Body of pancreas (tissue), 4 donors: ENCODE measurements around the gene IGFALS. TPM values are rescaled to one million over a fixed set of nuclear protein-coding genes. Genes with fewer than 3 reads are reported as not detected.
A peak's percentile ranks its signal among the peaks of the same experiment; 100 is the strongest.

Experiments
- ATAC-seq: fragments of 150-250 bp; one replicate; pipeline ENCODE4 v1.9.1; 2016
- DNase-seq, 4 donors: peaks; one replicate each; pipeline ENCODE4 v3.0.0-alpha.2; 2019
- H3K27ac ChIP-seq, 4 donors: fragments of 200-600 bp; sonication (generic); 1 replicate in 3 of 4; 2 replicates in 1 of 4; pipeline versions ENCODE4 v1.5.1 to v1.6.1; 2016 to 2019; ENCODE audit warnings: mild to moderate bottlenecking in 1 of 4, mixed read lengths in 1 of 4, moderate library complexity in 1 of 4
- H3K27me3 ChIP-seq, 2 donors: fragments of 200-600 bp; sonication (generic); one replicate each; pipeline ENCODE4 v1.6.0; 2016; ENCODE audit warnings: mild to moderate bottlenecking in 1 of 2
- H3K36me3 ChIP-seq, 2 donors: fragments of 200-600 bp; sonication (generic); replicated peaks in 1 of 2; 2 replicates each; pipeline ENCODE4 v1.5.1; 2016; ENCODE audit warnings: low read depth in 2 of 2; ENCODE audit not compliant: insufficient read depth in 1 of 2
- H3K4me1 ChIP-seq: fragments of 200-600 bp; sonication (generic); one replicate; pipeline ENCODE4 v1.6.0; 2016
- H3K4me3 ChIP-seq, 2 donors: fragments of 200-600 bp; sonication (generic); 1 replicate in 1 of 2; 2 replicates in 1 of 2; pipeline ENCODE4 v1.5.1; 2016 to 2019
- H3K9me3 ChIP-seq, 3 donors: fragments of 200-600 bp; sonication (generic); 1 replicate in 2 of 3; 2 replicates in 1 of 3; pipeline ENCODE4 v1.5.1; 2016
- POLR2A ChIP-seq, 3 donors: fragments of 450-650 bp; IDR thresholded peaks; one replicate each; pipeline ENCODE4 v1.6.1; 2016; ENCODE audit warnings: antibody characterized with exemption in 3 of 3, mild to moderate bottlenecking in 2 of 3
- WGBS, 2 donors: methylation state at CpG; one replicate each; pipeline ENCODE4 v1.1.5; 2017; 5-methylcytosine and 5-hydroxymethylcytosine counted together
- intact Hi-C: fragments of 100-400 bp; cut with DNase I; formaldehyde crosslinking; loops from one replicate; pipeline ENCODE4 v1.15.1; 2023
- total RNA-seq, 2 donors: library from RNA; depleted of rRNA; stranded (reverse); fragments of >200 nt; gene quantifications; one replicate each; pipeline ENCODE4 v1.1.0, GENCODE V29; 2016
- TF ChIP-seq, protein P1 (sequence below), 7 experiments: fragments of 450-650 bp in 4 of 7; fragments of 200-600 bp in 3 of 7; sonication (generic) in 3 of 7; IDR thresholded peaks; one replicate each; pipeline ENCODE4 v1.5.1; 2016 to 2019; ENCODE audit warnings: antibody characterized with exemption in 7 of 7

IGFALS gene
- total RNA-seq, 2 donors from 2014 or later: 5.2 to 9.2 TPM

GRCh38 chr16:1743376-1744337 is 49.8 kb downstream of the IGFALS start:
- Histone ChIP-seq H3K4me1 (no peaks in the 10 kb centered on the region), H3K9me3 (no peaks in the 10 kb centered on the region), H3K36me3 (peaks cover 0 to 18% of the 10 kb centered on the region in 2 donors), H3K27ac (no peak overlapping the region), H3K4me3 (no peak overlapping the region), H3K27me3 (no peaks in the 10 kb centered on the region)
- 83 to 92% methylated on average over 1 to 32 of the region's 32 CpGs for WGBS, 2 donors
- DNase-seq (no peak), ATAC-seq (no peak)
- no peak for TF ChIP-seq POLR2A (IDR thresholded peaks at IDR 0.05)
- TF ChIP-seq, protein P1, sequence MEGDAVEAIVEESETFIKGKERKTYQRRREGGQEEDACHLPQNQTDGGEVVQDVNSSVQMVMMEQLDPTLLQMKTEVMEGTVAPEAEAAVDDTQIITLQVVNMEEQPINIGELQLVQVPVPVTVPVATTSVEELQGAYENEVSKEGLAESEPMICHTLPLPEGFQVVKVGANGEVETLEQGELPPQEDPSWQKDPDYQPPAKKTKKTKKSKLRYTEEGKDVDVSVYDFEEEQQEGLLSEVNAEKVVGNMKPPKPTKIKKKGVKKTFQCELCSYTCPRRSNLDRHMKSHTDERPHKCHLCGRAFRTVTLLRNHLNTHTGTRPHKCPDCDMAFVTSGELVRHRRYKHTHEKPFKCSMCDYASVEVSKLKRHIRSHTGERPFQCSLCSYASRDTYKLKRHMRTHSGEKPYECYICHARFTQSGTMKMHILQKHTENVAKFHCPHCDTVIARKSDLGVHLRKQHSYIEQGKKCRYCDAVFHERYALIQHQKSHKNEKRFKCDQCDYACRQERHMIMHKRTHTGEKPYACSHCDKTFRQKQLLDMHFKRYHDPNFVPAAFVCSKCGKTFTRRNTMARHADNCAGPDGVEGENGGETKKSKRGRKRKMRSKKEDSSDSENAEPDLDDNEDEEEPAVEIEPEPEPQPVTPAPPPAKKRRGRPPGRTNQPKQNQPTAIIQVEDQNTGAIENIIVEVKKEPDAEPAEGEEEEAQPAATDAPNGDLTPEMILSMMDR (IDR thresholded peaks at IDR 0.05): no peak
- intact Hi-C loops: no loop called here

GRCh38 chr16:1741553-1742165 is 51.8 kb downstream of the IGFALS start:
- no peaks in the 10 kb centered on the region for H3K4me1 ChIP-seq
- TF ChIP-seq POLR2A (IDR thresholded peaks at IDR 0.05): no peak
- TF ChIP-seq, protein P1 (IDR thresholded peaks at IDR 0.05): no peak
- H3K4me3 ChIP-seq: no peak overlapping the region
- no peak overlapping the region for H3K27ac ChIP-seq
- H3K27me3 ChIP-seq: no peaks in the 10 kb centered on the region
- ATAC-seq: peak; percentile 12
- intact Hi-C loops: no loop called here
- 93 to 98% methylated on average over 7 to 18 of the region's 19 CpGs for WGBS, 2 donors
- H3K9me3 ChIP-seq: no peaks in the 10 kb centered on the region
- no peak for DNase-seq
- H3K36me3 ChIP-seq: peaks cover 0 to 5% of the 10 kb centered on the region in 2 donors

DNA sequence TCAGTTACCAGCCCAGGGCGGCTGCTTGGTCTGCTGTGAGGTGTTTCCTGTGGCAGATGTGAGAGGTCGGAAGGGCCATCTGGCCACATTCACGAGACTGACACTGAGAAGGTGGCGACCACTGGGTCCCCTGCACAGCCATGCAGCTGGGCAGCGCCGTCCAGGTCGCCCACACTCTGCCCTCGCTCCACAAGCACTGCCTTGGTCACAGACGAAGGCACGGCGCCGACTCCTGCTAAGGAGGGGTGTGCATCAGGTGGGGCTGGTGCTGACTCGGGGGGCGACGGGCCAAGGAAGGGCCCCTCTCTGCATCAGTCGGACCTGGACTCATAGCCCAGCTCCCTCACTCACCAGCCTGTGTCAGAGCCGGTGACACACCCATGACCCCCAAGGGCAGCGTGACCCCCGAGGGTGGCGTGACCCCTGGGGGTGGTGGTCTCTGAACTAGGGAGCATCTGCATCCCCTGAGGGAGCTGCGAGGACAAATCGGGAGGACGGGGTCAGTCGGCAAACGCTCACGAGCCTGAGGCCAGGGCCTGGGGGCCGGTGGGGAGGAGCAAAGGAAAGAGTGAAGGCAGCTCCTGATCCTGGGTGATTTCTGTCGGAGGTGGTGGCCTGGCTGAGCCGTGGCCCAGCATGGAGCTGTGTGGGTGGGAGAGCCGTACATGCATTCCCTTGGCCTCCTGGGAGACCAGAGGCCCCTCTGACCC is 52.6 kb downstream of the IGFALS start:
- DNase-seq: no peak
- 94% methylated on average over 24 to 27 of the region's 30 CpGs for WGBS, 2 donors

More for the DNA sequence above, 52.6 kb downstream of the IGFALS start:
- no peaks in the 10 kb centered on the region for H3K4me1 ChIP-seq
- TF ChIP-seq, protein P1 (IDR thresholded peaks at IDR 0.05): no peak
- no peak for TF ChIP-seq POLR2A (IDR thresholded peaks at IDR 0.05)
- ATAC-seq: no peak
- no peak overlapping the region for H3K27ac ChIP-seq
- peaks cover 0 to 2% of the 10 kb centered on the region in 2 donors for H3K36me3 ChIP-seq
- H3K9me3 ChIP-seq: no peaks in the 10 kb centered on the region
- H3K27me3 ChIP-seq: no peaks in the 10 kb centered on the region
- intact Hi-C loops: no loop called here
- no peak overlapping the region for H3K4me3 ChIP-seq

Other genes starting within 250 kb of the IGFALS start
- 10 to 100 TPM; 16.9 to 35.6 TPM for gene IFT140, start 181.6 kb downstream of the IGFALS start, total RNA-seq
- 10 to 100 TPM in 1 of 2 donors, 1 to 10 TPM in 1; 8.6 to 17.8 TPM for gene CRAMP1, start 181.3 kb downstream of the IGFALS start, total RNA-seq
- 10 to 100 TPM; 15.5 to 24.4 TPM for gene JPT2, start 115.4 kb downstream of the IGFALS start, total RNA-seq
- gene MAPK8IP3, start 87.5 kb downstream of the IGFALS start, total RNA-seq: 100 to 1,000 TPM in 1 of 2 donors, 10 to 100 TPM in 1; 79.9 to 103 TPM
- 100 to 1,000 TPM in 1 of 2 donors, 10 to 100 TPM in 1; 62.8 to 113 TPM for gene NME3, start 22.2 kb downstream of the IGFALS start, total RNA-seq
- gene EME2, start 20.9 kb downstream of the IGFALS start, total RNA-seq: 10 to 100 TPM; 13.5 to 33.3 TPM
- 10 to 100 TPM; 51.4 to 99.6 TPM for gene MRPS34, start 20.6 kb downstream of the IGFALS start, total RNA-seq
- gene SPSB3, start 11.1 kb downstream of the IGFALS start, total RNA-seq: 10 to 100 TPM; 95.9 to 97.8 TPM
- gene NUBP2, start 10.7 kb downstream of the IGFALS start, total RNA-seq: 10 to 100 TPM; 61.0 to 72.6 TPM
- gene HAGH, start 33.1 kb upstream of the IGFALS start, total RNA-seq: 10 to 100 TPM; 45.7 to 46.5 TPM
- gene FAHD1, start 33.5 kb upstream of the IGFALS start, total RNA-seq: 10 to 100 TPM; 32.6 to 50.8 TPM
- gene MEIOB, start 78.5 kb upstream of the IGFALS start, total RNA-seq: under 1 TPM in 1 of 2 donors, not detected in 1; 0.26 TPM
- not detected for gene HS3ST6, start 124.7 kb upstream of the IGFALS start, total RNA-seq
- 10 to 100 TPM; 36.8 to 38.6 TPM for gene MSRB1, start 149.5 kb upstream of the IGFALS start, total RNA-seq
- gene RPL3L, start 161.0 kb upstream of the IGFALS start, total RNA-seq: 10 to 100 TPM in 1 of 2 donors, not detected in 1; 16.5 TPM
- gene NDUFB10, start 165.8 kb upstream of the IGFALS start, total RNA-seq: 10 to 100 TPM; 39.2 to 86.1 TPM
- 1,000 to 10,000 TPM; 2,300 to 2,472 TPM for gene RPS2, start 171.1 kb upstream of the IGFALS start, total RNA-seq
- gene RNF151, start 173.2 kb upstream of the IGFALS start, total RNA-seq: not detected
- gene TBL3, start 178.3 kb upstream of the IGFALS start, total RNA-seq: 10 to 100 TPM; 38.9 to 40.7 TPM
- gene NOXO1, start 187.8 kb upstream of the IGFALS start, total RNA-seq: not detected
- 10 to 100 TPM; 13.2 to 35.9 TPM for gene GFER, start 190.5 kb upstream of the IGFALS start, total RNA-seq
- 1 to 10 TPM in 1 of 2 donors, under 1 TPM in 1; 0.33 to 1.6 TPM for gene SYNGR3, start 196.3 kb upstream of the IGFALS start, total RNA-seq
- gene ZNF598, start 216.1 kb upstream of the IGFALS start, total RNA-seq: 10 to 100 TPM; 41.0 to 55.4 TPM
- not detected for gene NPW, start 226.1 kb upstream of the IGFALS start, total RNA-seq
- 10 to 100 TPM; 32.7 to 87.3 TPM for gene NHERF2, start 233.2 kb upstream of the IGFALS start, total RNA-seq